HL-60 (cell line): ENCODE measurements around the gene PRPS2.

ENCODE experiments used
- GABPA ChIP-seq: IDR thresholded peaks from 2 replicates; pipeline ENCODE4 v1.6.1; 2012; ENCODE audit warnings: low read depth
- POLR2AphosphoS5 ChIP-seq: IDR thresholded peaks from 2 replicates; pipeline ENCODE4 v1.6.1; 2012; ENCODE audit warnings: low read depth
- TF ChIP-seq, protein P1 (sequence below): IDR thresholded peaks from one replicate; pipeline ENCODE4 v1.5.1; 2011; ENCODE audit warnings: low read length, control low read depth, inconsistent platforms; ENCODE audit not compliant: insufficient read depth

- TF ChIP-seq, protein P1, sequence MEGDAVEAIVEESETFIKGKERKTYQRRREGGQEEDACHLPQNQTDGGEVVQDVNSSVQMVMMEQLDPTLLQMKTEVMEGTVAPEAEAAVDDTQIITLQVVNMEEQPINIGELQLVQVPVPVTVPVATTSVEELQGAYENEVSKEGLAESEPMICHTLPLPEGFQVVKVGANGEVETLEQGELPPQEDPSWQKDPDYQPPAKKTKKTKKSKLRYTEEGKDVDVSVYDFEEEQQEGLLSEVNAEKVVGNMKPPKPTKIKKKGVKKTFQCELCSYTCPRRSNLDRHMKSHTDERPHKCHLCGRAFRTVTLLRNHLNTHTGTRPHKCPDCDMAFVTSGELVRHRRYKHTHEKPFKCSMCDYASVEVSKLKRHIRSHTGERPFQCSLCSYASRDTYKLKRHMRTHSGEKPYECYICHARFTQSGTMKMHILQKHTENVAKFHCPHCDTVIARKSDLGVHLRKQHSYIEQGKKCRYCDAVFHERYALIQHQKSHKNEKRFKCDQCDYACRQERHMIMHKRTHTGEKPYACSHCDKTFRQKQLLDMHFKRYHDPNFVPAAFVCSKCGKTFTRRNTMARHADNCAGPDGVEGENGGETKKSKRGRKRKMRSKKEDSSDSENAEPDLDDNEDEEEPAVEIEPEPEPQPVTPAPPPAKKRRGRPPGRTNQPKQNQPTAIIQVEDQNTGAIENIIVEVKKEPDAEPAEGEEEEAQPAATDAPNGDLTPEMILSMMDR = no peak
- no peak for TF ChIP-seq POLR2AphosphoS5
- no peak for TF ChIP-seq GABPA
Observed at GRCh38 chrX:12753366-12753765, 37.8 kb upstream of the PRPS2 start.
